Measurements from ENCODE around the gene SLCO6A1.

Gene SLCO6A1

DNA sequence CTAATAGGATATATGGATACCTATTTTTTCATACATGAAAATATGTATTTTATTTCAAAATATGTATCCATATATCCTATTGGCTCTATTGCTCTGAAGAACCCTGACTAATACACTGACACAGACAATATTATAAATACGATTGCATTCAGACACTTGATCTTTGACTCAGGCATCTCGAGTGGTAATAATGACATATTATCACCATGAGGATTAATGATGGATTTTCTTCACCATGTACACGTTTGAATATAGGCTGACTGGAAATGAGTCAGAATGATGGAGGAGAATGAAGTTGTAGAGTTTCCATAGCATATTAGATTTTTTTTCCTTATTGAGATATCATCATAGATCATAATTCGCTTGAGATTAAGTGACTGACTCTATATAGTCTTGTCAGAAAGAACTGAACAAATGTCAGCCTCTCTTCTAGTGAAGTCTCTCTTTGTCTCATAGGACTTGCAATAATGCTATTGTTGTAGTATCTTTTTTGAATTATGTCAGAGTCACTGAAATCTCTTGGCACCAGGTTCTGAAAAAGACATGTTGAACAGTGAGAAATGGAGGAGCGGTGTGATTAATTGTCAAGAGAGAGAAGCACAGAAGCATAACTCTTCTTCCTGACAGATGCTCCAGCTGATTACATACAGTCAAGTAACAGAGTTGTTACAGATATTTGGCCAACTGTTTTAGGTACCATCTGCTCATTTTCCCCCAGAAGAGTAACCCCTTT is 41.4 kb upstream of the SLCO6A1 start:
- Histone ChIP-seq H3K4me3 (ENCODE audit: low read length) (no peak overlapping the region), H3K4me2 (ENCODE audit: low read length) (no peak overlapping the region), H3K27ac (ENCODE audit: low read length) (no peak overlapping the region), H3K36me3 (replicated peaks; ENCODE audit: low read depth, low read length) (no peaks in the 10 kb centered on the region), H3K9ac (ENCODE audit: low read length) (no peak overlapping the region), H3K79me2 (ENCODE audit: low read length) (no peaks in the 10 kb centered on the region), H3K4me1 (ENCODE audit: low read length) (no peaks in the 10 kb centered on the region), H2AFZ (ENCODE audit: low read depth, low read length) (no peak overlapping the region), H3K9me3 (ENCODE audit: insufficient read depth, low read length) (no peaks in the 10 kb centered on the region), H4K20me1 (ENCODE audit: insufficient read depth, low read length) (no peaks in the 10 kb centered on the region), H3K27me3 (ENCODE audit: low read depth, low read length) (no peaks in the 10 kb centered on the region)
- TF ChIP-seq CTCF (IDR thresholded peaks at IDR 0.05; ENCODE audit: low read depth, low read length) (no peak), EZH2phosphoT487 (IDR thresholded peaks at IDR 0.05; ENCODE audit: low read depth) (no peak)

DNA sequence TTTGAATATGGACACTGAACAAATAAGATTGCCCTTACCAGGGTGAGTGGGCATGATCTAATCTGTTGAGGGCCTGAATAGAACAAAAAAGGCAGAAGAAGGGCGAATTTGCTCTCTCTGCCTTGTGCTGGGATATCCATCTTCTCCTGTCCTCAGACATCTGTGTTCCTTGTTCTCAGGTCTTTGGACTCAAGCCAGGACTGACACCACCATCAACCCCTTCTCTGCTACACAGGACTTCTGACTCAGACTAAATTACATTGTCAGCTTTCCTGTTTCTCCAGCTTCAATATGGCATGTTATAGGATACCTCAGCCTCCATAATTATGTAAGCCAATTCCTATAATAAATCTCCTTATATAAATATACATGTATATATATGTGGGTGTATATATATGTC is 40.8 kb upstream of the SLCO6A1 start:
- no peaks in the 10 kb centered on the region for H3K4me1 ChIP-seq (ENCODE audit: low read length)
- no peaks in the 10 kb centered on the region for H3K27me3 ChIP-seq (ENCODE audit: low read depth, low read length)
- no peaks in the 10 kb centered on the region for H3K79me2 ChIP-seq (ENCODE audit: low read length)
- no peak overlapping the region for H3K4me3 ChIP-seq (ENCODE audit: low read length)
- H3K27ac ChIP-seq (ENCODE audit: low read length), result no peak overlapping the region
- H3K36me3 ChIP-seq (replicated peaks; ENCODE audit: low read depth, low read length), result no peaks in the 10 kb centered on the region
- H4K20me1 ChIP-seq (ENCODE audit: insufficient read depth, low read length), result no peaks in the 10 kb centered on the region
- no peak overlapping the region for H2AFZ ChIP-seq (ENCODE audit: low read depth, low read length)
- TF ChIP-seq CTCF (IDR thresholded peaks at IDR 0.05; ENCODE audit: low read depth, low read length) (no peak), EZH2phosphoT487 (IDR thresholded peaks at IDR 0.05; ENCODE audit: low read depth) (no peak)
- no peak overlapping the region for H3K4me2 ChIP-seq (ENCODE audit: low read length)
- no peak overlapping the region for H3K9ac ChIP-seq (ENCODE audit: low read length)
- no peaks in the 10 kb centered on the region for H3K9me3 ChIP-seq (ENCODE audit: insufficient read depth, low read length)

DNA sequence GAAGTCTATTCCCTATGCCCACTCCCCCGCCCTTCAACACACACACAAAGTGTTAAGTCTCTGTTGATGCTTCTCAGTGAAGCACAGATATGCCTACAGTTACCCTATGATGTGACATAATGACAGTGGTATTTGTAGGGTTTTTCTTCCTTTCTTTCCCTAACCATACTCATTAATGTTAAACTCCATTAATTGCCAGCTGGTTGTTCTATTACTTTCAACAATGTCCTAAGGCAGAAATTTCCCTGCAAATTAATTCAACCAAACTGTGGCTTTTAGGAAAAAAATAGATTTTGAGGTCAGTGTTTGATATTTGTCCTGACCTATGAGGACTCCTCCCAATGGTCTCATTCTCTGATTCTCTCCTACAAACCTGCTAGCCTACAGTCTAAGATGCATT is 38.2 kb upstream of the SLCO6A1 start:
- no peak overlapping the region for H2AFZ ChIP-seq (ENCODE audit: low read depth, low read length)
- no peak overlapping the region for H3K4me2 ChIP-seq (ENCODE audit: low read length)
- H3K79me2 ChIP-seq (ENCODE audit: low read length), result no peaks in the 10 kb centered on the region
- H3K4me3 ChIP-seq (ENCODE audit: low read length), result no peak overlapping the region
- TF ChIP-seq EZH2phosphoT487 (IDR thresholded peaks at IDR 0.05; ENCODE audit: low read depth), result no peak
- no peak for TF ChIP-seq CTCF (IDR thresholded peaks at IDR 0.05; ENCODE audit: low read depth, low read length)
- H3K36me3 ChIP-seq (replicated peaks; ENCODE audit: low read depth, low read length), result no peaks in the 10 kb centered on the region
- H4K20me1 ChIP-seq (ENCODE audit: insufficient read depth, low read length), result no peaks in the 10 kb centered on the region
- no peaks in the 10 kb centered on the region for H3K4me1 ChIP-seq (ENCODE audit: low read length)
- H3K9ac ChIP-seq (ENCODE audit: low read length), result no peak overlapping the region
- H3K27ac ChIP-seq (ENCODE audit: low read length), result no peak overlapping the region
- no peaks in the 10 kb centered on the region for H3K9me3 ChIP-seq (ENCODE audit: insufficient read depth, low read length)
- no peaks in the 10 kb centered on the region for H3K27me3 ChIP-seq (ENCODE audit: low read depth, low read length)

- Histone ChIP-seq H3K4me3 (ENCODE audit: low read length) (no peak overlapping the region), H3K27ac (ENCODE audit: low read length) (no peak overlapping the region), H3K27me3 (ENCODE audit: low read depth, low read length) (no peaks in the 10 kb centered on the region), H3K4me2 (ENCODE audit: low read length) (no peak overlapping the region), H3K79me2 (ENCODE audit: low read length) (no peaks in the 10 kb centered on the region), H3K9ac (ENCODE audit: low read length) (no peak overlapping the region), H3K9me3 (ENCODE audit: insufficient read depth, low read length) (no peaks in the 10 kb centered on the region), H3K4me1 (ENCODE audit: low read length) (no peaks in the 10 kb centered on the region), H2AFZ (ENCODE audit: low read depth, low read length) (no peak overlapping the region), H4K20me1 (ENCODE audit: insufficient read depth, low read length) (no peaks in the 10 kb centered on the region), H3K36me3 (replicated peaks; ENCODE audit: low read depth, low read length) (no peaks in the 10 kb centered on the region)
- TF ChIP-seq EZH2phosphoT487 (IDR thresholded peaks at IDR 0.05; ENCODE audit: low read depth), result no peak
- TF ChIP-seq CTCF (IDR thresholded peaks at IDR 0.05; ENCODE audit: low read depth, low read length), result peak; percentile 44
These were observed 37.6 kb upstream of the SLCO6A1 start for GRCh38 chr5:102536323-102536928.

All from OCI-LY3 (cell line).